Measurements from ENCODE around the gene DLX2.
A peak's percentile ranks its signal among the peaks of the same experiment; 100 is the strongest.
"Not testable (repeated sequence)": the region's sequence is repeated elsewhere in the genome, so short reads cannot be mapped to it uniquely, and the experiment has no call there.

Gene DLX2

DNA sequence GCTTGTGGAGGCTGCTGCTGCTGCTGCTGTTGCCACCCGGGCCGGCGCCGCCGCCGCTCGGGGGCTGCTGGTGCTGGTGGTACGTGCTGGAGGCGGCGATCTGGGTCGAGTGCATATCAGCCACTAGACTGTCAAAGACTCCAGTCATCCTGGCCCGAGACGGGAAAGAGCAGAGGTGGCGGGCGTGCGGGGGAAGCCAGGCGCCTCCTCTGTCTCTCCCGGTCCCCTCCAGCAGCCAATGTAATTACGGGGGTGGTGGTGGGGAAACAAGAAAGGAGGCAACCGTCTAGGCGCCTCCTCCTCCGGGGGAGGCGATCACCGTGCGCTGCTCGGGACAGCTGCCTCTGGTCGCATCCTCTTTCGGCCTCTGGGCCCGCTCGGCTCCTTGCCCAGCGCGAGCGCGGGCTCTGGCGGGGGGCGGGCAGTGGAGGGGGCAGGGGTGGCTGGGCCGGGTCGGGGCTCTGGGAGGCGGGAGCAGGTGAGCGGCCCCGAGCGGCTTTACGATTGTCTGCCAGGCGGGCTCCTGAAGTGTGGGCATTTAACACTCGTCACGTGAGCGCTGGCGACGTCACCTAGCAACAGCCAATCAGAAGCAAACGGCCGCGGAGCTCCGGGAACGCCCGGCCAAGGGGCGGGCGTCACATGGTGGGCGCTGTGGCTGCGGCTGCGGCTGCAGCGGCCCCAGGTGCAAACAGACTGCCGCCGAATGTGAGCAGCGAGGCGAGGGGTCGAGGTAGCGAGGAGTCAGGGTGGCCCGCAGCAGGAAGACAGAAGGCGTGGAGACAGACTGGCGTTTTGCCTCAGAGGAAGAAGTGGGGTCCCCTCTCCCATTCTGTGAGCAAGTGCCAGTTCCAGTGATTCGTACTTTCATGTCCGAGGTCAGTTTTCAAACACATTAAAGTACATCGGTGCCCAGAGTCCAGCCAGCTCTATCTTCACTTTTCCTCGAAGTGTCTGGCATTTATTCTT lies at the start of gene DLX2:
Gene DLX2 (minus strand): TSS at position 510 of the 969 bp plus-strand sequence. CDS start 362 bp downstream, at position 148.
- peak; percentile 86 for DNase-seq (ENCODE audit: low spot score)

DNA sequence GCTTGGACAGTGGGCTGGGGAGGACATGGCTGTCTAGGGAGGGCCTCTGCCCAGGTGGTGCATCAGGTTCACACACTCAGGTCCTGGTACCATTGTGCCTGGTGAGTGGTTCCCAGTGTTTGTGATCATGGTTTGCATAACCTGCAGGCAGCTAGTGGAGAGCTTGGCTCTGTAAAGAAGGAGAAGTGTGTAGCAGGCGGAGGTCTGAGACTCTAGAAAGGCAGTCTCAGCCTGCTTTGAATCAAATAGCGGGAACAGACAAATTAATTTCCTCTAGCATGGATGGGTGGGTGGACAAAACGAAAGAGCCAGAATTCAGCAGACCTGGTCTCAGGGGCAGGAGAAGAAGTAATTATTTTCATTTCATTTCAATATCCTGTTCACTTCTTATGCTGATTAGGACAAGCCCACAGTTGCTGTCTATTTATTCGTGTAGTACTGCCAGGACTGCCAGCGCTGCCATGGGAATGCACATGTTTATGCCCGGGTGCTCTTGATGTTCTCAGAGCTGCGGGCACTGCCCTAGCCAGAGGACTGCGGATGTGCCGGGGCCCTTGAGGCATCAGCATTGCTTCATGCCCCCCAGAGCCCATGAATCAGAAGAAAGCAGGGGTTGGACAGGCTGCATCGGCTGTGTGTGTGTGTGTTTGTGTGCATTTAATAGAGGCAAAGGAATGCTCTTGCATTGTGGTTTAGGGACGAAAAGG lies 45.4 kb upstream of the DLX2 start:
- DNase-seq (ENCODE audit: low spot score) = no peak

DNA sequence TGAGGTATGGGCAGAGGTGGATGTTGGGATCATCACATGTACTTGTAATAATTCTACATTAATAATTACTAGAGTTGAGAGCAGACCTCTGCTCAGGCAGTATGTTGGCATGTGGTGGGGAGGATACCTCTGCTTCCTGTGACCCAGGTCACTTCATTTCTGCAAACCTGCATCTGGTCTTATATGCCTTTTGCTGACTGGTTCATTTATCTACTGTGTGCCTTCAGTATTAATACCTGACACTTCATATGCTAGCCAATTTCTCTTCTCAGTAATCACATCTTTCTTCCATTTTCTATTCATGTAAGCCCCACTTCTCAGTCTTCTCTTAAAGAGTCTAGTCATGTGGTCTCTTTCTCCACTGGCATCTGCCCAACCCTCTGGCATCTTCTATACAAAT lies 41.1 kb upstream of the DLX2 start:
- no peak for DNase-seq (ENCODE audit: low spot score)

DNA sequence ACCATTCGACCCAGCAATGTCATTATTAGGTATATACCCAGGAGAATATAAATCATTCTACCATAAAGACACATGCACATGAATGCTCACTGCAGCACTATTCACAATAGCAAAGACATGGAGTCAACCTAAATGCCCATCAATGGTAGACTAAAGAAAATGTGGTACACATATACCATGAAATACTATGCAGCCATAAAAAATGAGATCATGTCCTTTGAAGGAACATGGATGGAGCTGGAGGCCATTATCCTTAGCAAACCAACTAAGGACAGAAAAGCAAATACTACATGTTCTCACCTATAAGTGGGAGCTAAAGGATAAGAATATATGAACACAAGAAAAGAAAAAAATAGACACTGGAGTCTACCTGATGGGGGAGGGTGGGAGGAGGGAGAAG lies 36.0 kb upstream of the DLX2 start:
- DNase-seq (ENCODE audit: low spot score) = not testable (repeated sequence)

DNA sequence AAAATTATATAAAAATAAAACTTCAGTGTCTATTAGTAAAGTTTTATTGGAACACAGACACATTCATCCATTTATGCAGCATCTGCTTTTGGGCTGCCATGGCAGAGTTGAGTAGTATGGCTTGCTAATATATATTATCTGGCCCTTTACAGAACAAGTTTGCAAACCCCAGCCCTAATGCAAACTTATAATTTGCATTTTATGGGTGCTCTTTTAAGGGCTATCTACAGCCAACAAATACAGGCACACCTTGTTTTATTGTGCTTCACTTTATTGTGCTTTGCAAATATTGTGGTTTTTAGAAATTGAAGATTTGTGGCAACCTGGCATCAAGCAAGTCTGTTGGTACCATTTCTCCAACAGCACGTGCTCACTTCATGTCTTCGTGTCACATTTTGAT lies 35.2 kb upstream of the DLX2 start:
- no peak for DNase-seq (ENCODE audit: low spot score)

DNA sequence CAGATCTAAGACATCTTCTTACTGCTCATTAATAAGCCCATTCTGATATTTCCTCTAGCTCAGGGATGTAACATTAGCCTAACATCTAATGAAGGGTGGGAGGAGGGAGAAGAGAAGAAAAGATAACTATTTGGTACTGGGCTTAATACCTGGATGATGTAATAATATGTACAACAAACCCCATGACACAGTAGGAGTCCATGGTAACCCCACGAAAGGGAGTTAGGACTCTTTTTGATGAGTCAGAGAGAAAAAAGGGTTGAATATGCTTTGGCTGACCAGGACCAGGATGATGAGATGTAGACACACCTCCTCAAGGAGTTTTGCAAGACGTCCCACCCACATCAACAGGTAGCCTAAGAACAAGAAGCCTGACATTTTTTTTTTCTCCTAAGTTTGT lies 34.4 kb upstream of the DLX2 start:
- no peak for DNase-seq (ENCODE audit: low spot score)

DNA sequence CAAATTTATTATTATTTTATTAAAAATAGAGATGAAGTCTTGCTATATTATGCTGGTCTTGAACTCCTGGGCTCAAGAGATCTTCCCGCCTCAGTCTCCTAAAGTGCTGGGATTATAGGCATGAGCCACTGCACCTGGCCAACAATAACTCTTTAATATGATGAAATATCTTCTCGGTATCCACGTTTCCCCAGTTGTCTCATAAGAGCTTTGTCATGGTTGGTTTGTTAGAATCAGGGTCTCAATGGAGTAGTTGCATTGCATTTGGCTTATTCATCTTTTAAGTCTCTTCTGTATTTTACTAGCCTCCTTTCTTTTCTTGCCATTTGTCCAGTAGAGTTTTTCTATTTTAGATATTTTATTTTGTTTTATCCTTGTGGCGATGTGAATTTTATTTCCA lies 32.7 kb upstream of the DLX2 start:
- DNase-seq (ENCODE audit: low spot score) = no peak

DNA sequence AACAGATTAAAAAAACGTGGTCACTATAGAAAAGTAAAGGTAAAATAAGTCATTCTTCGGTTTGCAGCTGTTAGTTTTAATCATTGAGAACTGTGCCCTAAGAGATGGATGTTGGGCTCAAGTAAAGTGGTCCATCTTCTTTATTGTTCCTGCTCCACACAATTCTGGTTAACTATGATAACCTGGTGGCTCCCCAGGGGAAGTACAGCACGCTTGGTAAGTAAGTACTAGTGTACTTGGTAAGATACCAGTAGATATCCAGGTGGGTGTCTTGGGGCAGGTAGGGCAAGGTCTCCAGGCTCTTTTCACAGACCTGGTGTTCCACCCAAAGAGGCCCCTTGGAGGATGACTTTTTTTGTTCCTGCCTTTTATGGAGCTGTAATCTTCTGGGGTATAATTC lies 31.6 kb upstream of the DLX2 start:
- no peak for DNase-seq (ENCODE audit: low spot score)

DNA sequence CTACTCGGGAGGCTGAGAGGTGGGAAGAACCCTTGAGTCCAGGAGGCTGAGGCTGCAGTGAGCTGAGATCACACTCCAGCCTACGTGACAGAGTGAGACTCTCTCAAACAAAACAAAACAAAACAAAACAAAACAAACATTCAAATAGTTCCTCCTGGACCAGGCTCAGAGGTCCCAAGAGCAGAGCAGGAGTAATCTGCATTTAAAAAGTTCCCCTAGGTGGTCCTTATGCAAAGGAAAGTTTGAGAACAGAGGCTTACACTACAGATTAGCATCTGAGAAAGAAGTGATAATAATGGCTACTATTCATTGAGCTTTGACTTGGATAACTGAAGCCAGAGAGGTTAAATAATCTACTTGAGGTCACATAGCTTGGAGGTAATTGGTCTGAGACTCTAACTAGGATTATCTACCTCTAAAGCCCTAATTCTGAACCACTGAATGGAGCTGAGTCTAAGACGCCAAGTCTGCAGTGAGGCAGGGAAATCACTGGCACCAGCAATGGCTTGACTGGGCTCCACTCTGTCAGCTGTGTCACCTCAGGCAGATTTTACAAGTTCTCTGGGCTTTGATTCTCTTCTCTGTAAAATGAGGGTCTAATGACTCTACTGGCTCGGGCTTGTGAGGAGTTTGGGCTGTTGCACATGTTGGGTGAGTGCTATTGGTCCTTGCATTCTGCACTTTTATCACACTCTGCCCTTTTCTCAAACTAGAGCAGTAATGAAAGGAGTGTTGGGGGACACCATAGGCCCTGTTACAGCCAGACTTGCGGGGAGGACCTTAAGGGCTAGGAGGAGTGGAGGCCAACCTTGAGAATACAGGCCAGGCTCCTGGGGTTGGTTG lies 29.2 kb upstream of the DLX2 start:
- no peak for DNase-seq (ENCODE audit: low spot score)

DNA sequence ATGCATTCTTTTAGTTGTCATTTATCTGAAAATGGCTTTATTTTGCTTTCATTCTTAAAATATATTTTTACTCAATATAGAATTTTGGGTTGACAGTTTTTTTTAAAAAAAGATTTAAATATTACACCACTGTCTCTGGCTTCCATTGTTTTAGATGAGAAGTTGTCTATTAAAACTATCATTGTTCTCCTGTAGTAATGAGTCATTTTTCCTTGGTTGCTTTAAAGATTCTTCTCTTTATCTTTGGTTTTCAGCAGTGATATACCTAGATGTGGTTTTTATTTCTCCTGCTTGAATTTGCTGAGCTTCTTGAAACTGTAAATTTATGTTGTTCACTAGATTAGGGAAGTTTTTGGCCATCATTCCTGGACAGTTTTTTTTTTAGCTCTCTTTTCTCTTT lies 26.7 kb upstream of the DLX2 start:
- DNase-seq (ENCODE audit: low spot score) = no peak

DNA sequence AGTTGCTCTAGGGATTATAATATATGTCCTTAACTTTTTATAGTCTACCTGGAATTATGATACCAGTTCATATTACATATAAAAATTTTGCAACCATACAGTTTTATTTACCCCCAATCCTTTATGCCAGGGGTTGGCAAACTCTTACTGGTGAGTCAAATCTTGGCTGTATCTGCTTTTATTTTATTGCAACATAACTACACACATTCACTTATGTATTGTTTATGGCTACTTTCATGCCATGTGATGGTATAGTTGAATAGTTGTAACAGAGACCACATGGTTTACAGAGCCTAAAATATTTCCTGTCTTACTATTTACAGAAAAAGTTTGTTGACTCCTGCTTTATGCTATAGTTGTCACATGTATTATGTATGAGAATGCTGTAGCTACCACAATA lies 25.8 kb upstream of the DLX2 start:
- DNase-seq (ENCODE audit: low spot score) = no peak

DNA sequence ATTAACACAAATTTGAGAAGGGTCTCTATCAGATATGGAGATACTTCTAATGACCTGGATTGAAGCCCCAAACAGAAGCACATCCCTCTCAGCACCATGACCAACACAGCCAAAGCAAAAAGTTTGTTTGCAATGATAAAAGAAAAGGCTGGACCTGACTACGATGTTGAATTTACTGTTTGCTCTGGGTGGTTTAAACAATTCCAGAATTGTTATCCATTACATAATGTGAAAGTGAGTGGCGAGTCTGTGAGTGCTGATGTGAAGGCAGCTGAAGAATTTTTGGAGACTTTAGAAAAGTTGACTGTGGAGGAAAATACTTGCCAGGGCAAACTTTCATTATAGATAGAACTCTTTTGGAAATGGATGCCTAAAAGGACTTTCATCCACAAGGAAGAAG lies 17.4 kb upstream of the DLX2 start:
- no peak for DNase-seq (ENCODE audit: low spot score)

DNA sequence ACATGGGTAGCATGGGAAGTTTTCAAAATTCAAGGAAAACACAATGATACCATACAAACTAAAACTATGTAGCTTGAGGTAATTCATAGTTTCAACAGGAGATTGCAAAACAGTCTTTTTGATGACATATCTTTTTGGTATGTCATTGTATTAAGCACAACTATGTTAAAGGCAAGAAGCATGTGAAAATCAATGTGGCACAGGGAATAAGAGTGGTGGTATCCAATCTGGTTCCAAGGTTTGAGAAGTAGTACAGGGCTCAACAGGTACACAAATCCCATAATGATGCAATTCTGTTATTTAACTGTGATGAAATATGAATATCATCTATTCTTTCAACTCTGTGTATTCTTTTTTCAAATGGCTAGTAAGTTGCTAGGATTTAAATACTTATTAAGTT lies 16.4 kb upstream of the DLX2 start:
- DNase-seq (ENCODE audit: low spot score) = no peak

DNA sequence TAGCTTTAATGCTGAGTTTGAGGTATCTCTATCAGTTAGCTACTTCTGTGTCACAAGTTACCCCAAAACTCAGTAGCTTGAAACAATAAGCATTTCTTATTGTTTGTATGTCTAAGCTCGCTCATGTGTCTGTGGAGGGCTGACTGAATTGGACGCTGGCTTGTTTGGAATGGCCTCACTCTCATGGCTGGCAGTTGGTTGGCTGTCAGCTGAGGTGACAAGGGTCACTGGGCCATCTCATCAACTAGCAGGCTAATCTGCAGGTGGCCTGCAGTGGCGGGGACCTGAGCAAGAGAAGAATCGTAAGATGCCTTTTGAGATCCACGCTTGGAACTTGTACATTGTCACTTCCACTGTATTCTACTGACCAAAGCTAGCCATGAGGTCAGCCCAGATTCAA lies 13.4 kb upstream of the DLX2 start:
- no peak for DNase-seq (ENCODE audit: low spot score)

DNA sequence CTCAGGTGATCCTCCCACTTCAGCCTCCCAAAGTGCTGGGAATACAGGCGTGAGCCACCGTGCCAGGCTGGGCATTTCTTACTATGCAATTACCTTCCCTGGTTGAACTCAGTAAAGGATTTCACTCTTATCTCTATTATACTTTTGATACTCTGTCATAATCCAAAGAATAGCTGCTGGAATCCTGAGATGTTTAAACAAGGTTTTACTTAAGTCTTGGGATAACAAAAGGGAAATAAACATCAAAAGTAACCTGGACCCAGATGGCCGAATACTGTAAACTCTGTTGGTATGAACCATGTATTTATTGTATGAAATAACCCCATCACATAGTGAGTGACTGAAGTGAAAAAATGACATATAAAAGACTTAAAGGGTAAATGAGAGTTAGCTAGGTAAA lies 11.9 kb upstream of the DLX2 start:
- DNase-seq (ENCODE audit: low spot score) = no peak

DNA sequence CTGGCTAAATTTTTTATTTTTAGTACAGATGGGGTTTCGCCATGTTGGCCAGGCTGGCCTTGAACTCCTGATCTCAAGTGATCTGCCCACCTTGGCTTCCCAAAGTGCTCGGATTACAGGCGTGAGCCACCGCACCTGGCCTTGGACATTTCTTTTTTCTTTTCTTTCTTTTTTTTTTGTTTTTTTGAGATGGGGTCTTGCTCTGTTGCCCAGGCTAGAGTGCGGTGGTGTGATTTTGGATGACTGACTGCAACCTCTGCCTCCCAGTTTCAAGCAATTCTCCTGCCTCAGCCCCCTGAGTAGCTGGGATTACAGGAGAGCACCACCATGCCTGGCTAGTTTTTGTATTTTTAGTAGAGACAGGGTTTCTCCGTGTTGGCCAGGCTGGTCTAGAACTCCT lies 11.5 kb upstream of the DLX2 start:
- not testable (repeated sequence) for DNase-seq (ENCODE audit: low spot score)

DNA sequence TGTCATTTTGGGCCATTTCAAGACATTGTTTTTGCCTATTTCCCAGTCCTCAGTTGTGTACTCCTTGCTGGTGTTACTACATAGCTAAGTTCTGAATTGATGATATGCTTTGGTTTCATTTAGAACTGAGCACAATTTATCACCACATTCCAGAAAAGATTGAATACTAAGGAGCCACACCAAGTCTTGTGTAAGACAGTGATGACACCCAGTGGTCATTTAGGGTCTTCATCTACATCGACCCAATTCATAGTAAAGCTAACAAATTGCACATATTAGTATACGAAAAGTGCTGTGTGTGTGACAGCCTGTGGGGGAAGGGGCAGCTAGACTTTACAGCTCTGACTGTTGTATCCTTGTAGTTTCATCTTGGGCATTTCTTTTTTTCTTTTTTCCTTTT lies 10.9 kb upstream of the DLX2 start:
- DNase-seq (ENCODE audit: low spot score) = no peak

DNA sequence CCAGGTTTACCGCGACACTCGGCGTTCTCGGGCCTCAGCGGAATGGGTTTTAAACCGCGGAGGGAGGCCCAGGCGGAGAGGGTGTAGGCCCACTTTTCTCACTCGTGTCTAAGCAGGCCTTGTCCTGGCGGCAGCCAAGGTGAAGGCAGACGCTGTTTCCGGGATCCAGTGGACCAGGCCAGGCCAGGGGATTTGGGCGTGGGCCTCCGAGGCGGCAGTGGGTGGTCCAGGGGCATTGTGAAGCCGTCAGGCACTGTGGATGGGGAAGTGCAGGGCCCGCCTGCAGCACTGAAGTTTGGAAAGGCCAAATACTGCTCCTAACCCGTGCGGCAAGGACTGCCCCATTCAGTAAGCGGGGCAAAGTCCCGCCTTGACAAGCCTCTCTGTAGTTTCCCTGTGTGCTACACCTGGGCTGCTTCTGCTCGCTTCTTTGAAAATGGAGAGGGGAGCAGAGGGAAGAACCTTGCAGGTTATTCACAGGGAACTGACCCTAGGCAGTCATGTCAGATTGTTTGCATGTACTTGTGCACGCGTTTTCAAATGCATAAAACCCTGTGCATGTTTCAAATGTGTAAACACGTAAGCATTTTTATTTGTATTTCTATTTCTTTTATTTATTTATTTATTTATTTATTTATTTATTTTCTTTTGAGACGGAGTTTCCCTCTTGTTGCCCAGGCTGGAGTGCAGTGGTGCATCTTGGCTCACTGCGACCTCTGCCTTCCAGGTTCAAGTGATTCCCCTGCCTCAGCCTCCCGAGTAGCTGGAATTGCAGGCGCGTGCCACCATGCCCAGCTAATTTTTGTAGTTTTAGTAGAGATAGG lies 7.5 kb upstream of the DLX2 start:
- DNase-seq (ENCODE audit: low spot score) = no peak

DNA sequence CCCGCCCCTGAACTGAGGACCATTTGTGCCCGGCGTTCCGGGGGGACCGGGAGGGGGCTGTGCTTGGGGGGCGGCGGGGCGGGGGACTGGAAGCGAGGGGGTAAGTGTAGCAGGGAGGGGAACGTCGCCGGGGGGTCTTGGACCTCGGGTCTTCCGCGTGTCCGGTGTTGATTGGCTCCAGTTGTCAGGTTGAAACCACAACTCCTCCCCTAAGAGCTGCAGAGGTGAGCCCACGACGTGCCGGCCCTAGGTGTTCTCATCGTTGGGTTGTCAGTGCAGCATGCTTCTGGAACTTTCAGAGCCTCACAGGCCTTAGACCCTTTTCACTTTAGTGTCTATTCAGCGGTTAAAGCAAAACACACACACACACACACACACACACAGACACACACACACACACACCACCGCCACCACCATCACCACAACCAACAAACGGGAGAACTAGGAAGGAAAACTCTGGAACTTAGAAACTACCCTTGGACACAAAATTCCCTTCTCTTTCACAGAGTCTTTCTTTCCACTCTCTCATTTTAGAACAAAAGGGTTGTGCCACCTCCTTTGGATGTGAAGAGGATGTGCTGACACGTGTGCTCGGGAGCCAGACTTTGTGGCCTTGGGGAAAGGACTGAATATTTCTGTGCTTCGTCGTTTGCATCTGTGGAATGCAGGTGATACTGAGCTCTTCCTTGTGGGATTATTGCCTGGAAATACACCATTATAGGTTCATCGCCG lies 6.7 kb upstream of the DLX2 start:
- no peak for DNase-seq (ENCODE audit: low spot score)

DNA sequence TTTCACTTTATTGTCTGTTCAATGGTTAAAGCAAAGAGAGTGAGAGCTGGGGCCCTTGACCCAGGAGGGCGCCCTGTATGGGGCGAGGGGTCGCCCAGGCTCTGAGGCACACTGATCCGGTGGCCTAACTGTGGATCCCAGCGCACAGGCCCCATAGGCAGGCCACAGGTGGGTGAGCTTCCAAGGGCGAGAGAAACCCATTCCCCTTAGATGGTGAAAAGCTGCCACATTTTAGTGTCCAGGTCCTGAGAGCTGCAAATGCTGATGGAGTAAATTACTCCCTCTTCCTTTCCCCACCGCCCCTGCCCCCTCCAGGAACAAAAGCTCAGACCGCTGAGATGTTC lies 5.9 kb upstream of the DLX2 start:
- DNase-seq (ENCODE audit: low spot score) = no peak

All from hematopoietic multipotent progenitor cell treated with erythropoietin and hydrocortisone succinate and interleukin-3 and kit ligand, for 15 days (in vitro differentiated cells).